Uterus (tissue), 4 donors: ENCODE results near the gene CDH7. TPM values are rescaled to one million over a fixed set of nuclear protein-coding genes. Genes with fewer than 3 reads are reported as not detected.

Experiments
- DNase-seq, 2 donors: peaks; one replicate each; pipeline ENCODE4 v3.0.0-alpha.2; 2019 to 2020
- H3K27ac ChIP-seq, 2 donors: fragments of 200-600 bp; sonication (generic); 1 replicate in 1 of 2; 2 replicates in 1 of 2; pipeline ENCODE4 v1.5.1; 2016 to 2018
- H3K27me3 ChIP-seq, 2 donors: fragments of 200-600 bp; sonication (generic); one replicate each; pipeline ENCODE4 v1.5.1; 2018 to 2019; ENCODE audit warnings: control low read depth in 1 of 2
- H3K36me3 ChIP-seq, 2 donors: fragments of 200-600 bp; sonication (generic); one replicate each; pipeline ENCODE4 v1.5.1; 2019; ENCODE audit warnings: control low read depth in 1 of 2
- H3K4me1 ChIP-seq, 2 donors: fragments of 200-600 bp; sonication (generic); one replicate each; pipeline ENCODE4 v1.5.1; 2018 to 2019; ENCODE audit warnings: control low read depth in 1 of 2
- H3K4me3 ChIP-seq, 2 donors: fragments of 200-600 bp; sonication (generic); 1 replicate in 1 of 2; 2 replicates in 1 of 2; pipeline ENCODE4 v1.5.1; 2018 to 2019; ENCODE audit warnings: mild to moderate bottlenecking in 1 of 2
- H3K9me3 ChIP-seq, 2 donors: fragments of 200-600 bp; sonication (generic); one replicate each; pipeline ENCODE4 v1.5.1; 2019; ENCODE audit warnings: control low read depth in 1 of 2
- CTCF ChIP-seq, 4 experiments: fragments of 200-600 bp in 2 of 4; fragments of 450-650 bp in 2 of 4; sonication (generic) in 2 of 4; IDR thresholded peaks; one replicate each; pipeline ENCODE4 v1.5.1; 2016 to 2019; ENCODE audit warnings: antibody characterized with exemption in 4 of 4, mild to moderate bottlenecking in 2 of 4, moderate library complexity in 1 of 4
- POLR2A ChIP-seq, 2 donors: fragments of 450-650 bp; IDR thresholded peaks; one replicate each; pipeline ENCODE4 v1.6.1; 2016; ENCODE audit warnings: antibody characterized with exemption in 2 of 2, mild to moderate bottlenecking in 1 of 2, moderate library complexity in 1 of 2
- intact Hi-C: fragments of 100-400 bp; cut with DNase I; formaldehyde crosslinking; loops from one replicate; pipeline ENCODE4 v1.15.1; 2023; ENCODE audit warnings: low total_unique reads
- total RNA-seq, 4 donors: library from RNA; depleted of rRNA in 3 of 4; stranded (reverse); fragments of >200 nt in 3 of 4; gene quantifications; one replicate each; pipeline versions ENCODE4 v1.1.0 to v1.2.4, GENCODE V29; 2014 to 2023
- donor health status: DM: yes; HTN: yes; CAD: no.

Gene CDH7
- total RNA-seq, 4 donors from 2014 or later, result 2.8 TPM; not detected in 3

- H3K27ac ChIP-seq, result no peak overlapping the region
- intact Hi-C loops, result no loop called here
- no peak overlapping the region for H3K4me3 ChIP-seq
- no peaks in the 10 kb centered on the region for H3K36me3 ChIP-seq
- H3K4me1 ChIP-seq, result no peaks in the 10 kb centered on the region
- no peak for DNase-seq
- no peaks in the 10 kb centered on the region for H3K9me3 ChIP-seq
- H3K27me3 ChIP-seq, result no peaks in the 10 kb centered on the region
- no peak for TF ChIP-seq CTCF (IDR thresholded peaks at IDR 0.05)
- TF ChIP-seq POLR2A (IDR thresholded peaks at IDR 0.05), result no peak
Observed at GRCh38 chr18:65938592-65939372, 188.0 kb downstream of the CDH7 start.
